Left cardiac atrium (tissue), 4 donors: ENCODE data around the gene GPX3. TPM values are rescaled to one million over a fixed set of nuclear protein-coding genes. Genes with fewer than 3 reads are reported as not detected.

Experiments used
- ATAC-seq, 2 donors: fragments of 200-7000 bp; cut with Tn5 transposase; one replicate each; pipeline ENCODE4 v1.9.1; 2020; ENCODE audit warnings: mild to moderate bottlenecking in 2 of 2, moderate library complexity in 2 of 2
- DNase-seq: peaks from one replicate; pipeline ENCODE4 v3.0.0-alpha.2; 2020
- intact Hi-C, 2 donors: fragments of 100-400 bp; cut with DNase I; formaldehyde crosslinking; loops; one replicate each; pipeline versions ENCODE4 v1.14.1 to v1.15.1; 2022 to 2023
- total RNA-seq, 2 donors: library from RNA; stranded (reverse); fragmentation: NEBNext Ultra II Directional; extraction: Animal tissue kit (Norgen Biotek cat#: 25700); gene quantifications; one replicate each; pipeline ENCODE4 v1.2.1, GENCODE V29; 2021
- donor health status: DM: no; HTN: yes; CAD: no.
- donor health status: DM: no; HTN: yes; CAD: no; lungs with severe emphysema.
- donor health status: DM: yes; HTN: yes; CAD: no.
- donor health status: Dilated cardiomyopathy.

GPX3 gene
- total RNA-seq, 2 donors from 2014 or later = 1,172 to 1,220 TPM

DNA sequence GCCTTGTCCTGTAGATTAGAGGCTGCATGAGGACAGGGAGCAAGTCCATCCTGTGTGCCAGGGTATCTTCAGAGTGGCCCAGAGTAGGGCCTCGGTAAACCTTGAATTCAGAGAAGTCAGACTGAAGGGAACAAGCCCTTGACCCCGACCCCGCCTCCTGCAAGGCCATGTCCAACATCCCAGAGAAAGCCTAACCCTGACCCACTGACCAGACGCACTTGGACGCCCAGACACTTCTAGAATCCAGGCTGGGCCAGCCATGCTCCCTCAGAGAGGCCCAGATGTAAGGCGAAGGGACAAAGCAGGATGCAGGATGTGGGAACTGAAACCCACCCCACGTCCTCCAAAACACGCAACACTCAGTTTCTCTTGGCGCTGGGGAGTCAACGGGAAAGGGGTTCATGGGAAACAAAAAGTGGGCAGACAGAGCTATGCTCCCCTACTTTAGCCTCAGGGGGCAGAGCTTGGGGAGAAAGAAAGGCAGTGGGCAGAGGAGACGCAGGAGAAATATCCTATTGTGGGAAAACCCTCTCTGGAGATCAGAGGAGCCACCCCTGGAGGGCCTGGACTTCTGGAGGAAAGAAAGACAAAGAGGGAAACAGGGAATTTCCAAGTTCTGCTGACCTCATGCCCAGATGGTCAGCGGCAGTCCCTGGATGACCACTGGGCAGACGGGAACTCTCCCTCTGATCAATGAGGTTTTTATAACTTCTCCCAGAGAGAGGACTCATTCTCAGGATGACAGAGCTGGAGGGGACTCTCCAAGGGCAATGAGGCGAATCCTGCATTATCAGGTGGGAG, 47.4 kb downstream of the GPX3 start:
- ATAC-seq (no peak), DNase-seq (no peak)
- intact Hi-C loops = no loop called here

DNA sequence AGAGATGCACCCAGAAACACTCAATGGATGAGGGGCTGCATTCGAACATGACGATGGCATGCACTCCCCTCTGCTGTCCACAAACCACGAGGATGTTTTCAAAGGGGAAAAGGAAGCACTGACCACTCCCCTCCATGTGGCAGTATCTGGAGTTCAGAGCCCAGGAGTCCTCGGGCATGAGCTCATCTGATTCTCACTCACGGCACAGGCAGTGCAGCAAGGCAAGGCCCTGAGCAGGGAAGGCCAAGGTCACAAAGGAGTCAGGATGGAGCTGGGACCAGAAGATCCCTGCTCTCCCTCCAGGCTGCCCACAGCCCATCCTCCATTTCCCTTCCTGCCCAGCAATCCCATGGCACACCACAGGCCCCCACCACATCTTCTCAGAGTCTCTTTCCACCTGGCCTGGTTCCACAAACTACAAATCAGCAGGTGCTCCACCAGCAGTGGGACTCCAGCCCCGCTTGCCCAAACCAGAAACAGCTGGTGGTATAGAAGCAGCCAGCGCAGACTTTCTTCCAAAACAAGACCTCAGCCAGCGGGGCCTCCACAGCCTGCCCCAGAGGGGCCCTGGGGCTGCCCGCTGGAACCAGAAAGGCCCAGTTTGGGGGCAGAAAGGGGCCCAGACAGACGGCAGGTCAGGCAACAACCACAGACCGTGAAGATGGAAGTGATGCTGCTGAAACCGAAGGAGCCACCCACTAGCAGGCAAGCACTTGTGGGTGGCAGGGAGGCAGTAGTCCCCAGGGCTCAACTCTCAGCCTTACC, 48.2 kb downstream of the GPX3 start:
- DNase-seq (no peak), ATAC-seq (peak; percentile 28 to 53)
- intact Hi-C loops = no loop called here

DNA sequence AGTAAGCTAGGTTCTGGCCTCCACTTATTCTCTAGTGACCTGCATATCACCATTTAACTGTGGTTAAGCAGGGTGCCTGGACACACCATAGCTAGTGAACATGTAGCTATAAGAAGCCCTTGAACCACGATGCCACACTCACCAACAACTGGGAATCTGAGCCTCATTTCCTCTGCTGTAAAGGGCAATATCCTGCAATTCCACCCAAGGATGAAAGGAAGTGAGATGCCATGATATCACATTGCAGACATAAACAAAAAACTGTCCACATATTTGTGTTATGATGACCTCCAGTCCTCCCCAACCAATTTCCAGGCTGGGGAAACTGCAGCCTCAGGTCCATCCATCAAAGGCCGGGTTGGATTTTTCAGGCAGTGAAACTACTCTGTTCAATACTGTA, 50.1 kb downstream of the GPX3 start:
- ATAC-seq = no peak
- intact Hi-C loops = no loop called here

DNA sequence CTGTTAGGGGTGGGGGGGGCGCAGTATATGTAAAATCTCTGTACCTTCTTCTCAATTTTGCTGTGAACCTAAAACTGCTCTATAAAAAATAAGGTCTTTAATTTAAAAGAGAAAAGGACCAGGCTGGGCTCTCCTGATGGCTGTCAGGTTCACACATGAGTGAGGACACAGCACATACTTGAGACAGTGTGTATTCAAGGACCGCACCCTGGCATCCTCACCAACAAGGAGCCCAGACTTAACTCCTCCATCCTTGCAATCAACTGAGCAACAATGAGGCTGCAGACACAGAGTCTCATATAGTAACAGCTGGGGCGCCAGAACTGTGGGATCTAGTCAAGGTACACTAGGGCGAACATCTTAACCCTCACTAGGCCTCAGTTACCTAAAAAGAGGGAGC, 50.6 kb downstream of the GPX3 start:
- ATAC-seq = no peak
- intact Hi-C loops = no loop called here
- no peak for DNase-seq

More for the DNA sequence above, 50.1 kb downstream of the GPX3 start:
- DNase-seq = no peak

DNA sequence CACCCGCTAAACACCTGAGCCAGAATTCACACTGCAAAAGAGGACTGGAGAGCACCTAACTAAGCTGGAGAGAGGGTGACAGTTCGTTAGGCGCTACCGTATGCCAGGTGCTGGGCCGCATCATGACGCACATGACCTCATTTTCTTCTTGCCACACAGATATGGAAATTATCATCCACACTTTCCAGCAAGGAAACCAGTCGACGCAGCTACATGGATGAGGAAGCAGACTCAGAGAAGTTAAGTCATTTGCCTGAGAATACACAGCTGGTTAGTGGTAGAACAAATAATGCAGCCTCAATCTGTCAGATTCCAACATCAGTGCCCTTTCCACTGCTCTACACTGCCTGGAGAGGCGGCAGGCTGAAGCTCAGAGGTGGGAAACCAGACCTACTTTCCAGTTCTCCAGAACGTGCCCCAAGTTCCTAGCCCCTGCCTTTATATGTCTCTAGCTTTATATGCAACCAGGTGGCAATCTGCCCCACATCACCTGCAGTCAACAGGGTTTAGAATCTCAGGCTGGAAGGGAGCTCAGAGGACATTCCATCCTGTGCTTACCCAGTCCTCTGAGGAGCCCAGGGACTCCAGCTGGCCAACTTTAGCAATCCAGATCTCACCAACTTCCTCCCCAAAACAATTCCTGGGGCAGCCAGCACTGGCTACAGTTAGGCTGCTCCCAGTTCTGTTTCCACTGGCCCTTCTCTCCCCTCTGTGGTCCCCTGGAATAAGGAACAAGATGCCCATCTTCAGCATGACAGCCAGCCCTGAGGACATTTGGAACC, 51.6 kb downstream of the GPX3 start:
- ATAC-seq = peak in 1 of 2 donors; percentile 25
- intact Hi-C loops = no loop called here
- no peak for DNase-seq

DNA sequence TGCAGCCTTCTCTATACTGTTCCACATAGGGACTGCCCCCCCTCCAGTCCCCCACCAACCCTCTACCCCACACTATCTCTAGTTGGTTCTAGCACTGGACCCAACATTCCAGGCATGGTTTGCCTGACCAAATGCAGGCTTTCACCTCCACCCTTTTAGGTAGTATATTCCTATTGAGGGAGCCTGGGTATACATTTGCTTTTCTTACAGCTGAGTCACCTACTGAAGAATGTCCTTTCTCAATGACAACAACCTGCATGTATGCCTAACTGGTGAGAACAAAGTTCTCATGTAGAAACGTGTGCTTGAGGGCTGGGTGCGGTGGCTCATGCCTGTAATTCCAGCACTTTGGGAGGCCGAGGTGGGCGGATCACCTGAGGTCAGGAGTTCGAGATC, 52.2 kb downstream of the GPX3 start:
- ATAC-seq = no peak

DNA sequence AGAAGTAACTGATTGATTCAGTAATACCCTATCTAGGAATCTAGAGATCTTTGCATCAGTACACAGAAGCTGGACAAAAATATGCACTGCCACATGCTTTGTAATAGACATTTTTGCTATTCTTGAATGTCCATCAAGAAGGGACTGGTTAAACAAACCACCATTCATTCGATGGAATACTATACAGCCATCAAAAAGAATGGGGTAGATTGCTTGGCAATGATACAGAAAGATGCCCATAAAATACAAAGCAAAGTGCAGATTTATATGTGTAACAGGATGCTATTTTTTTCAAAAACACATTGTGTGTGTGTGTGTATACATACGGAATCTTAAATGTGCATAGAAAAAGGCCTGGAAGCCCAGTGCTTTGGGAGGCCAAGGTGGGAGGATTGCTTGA, 52.9 kb downstream of the GPX3 start:
- intact Hi-C loops = no loop called here
- DNase-seq = no peak
- ATAC-seq = no peak

More for the DNA sequence above, 52.2 kb downstream of the GPX3 start:
- intact Hi-C loops = no loop called here
- DNase-seq = no peak

DNA sequence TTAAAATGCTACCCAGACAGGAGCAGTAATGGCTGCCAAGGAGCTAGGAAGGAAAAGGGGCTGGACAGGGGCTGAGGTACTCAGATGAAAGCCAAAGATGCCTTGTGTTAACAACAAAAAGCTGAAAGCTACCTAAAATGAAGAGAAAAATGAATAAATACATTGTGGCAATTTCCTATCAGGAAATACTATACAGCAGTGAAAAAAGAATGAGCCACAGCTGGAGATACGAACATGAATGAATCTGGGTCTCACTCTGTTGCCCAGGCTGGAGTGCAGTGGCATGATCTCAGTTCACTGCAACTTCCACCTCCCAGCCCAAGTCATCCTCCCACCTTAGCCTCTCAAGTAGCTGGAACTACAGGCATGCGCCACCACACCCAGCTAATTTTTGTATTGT, 54.2 kb downstream of the GPX3 start:
- intact Hi-C loops = no loop called here
- DNase-seq (no peak), ATAC-seq (no peak)

DNA sequence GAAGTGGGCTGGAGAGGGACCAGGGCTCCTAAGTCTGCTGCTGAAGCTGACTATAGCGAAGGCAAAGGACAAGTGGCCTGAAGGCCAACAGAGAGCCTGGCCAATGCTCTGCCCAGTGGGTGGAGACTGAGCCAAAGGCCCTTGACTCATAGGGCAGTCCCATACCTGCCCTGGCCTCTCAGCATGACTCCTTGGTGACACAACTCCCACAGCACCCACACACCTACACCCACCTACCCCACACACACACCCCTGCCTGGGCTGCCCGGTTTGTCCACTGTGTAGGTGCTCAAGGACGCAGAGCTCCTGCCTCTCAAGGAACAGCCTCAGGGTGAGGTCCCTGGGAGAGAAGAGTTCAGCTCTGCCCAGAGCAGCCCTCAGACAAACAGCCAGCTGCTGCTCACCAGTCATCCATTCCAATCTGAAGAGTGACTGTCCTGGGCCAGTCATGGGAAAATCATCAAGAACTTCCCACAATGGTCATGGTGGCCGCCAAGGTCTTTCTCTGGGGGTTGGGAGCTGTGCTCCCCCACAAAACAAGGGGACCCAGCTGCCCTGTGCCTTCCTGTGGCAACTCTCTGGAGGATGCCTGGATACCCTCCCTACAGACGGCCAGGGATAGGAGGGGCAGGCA, 55.4 kb downstream of the GPX3 start:
- intact Hi-C loops = no loop called here
- peak in 1 of 2 donors; percentile 28 for ATAC-seq
- no peak for DNase-seq

DNA sequence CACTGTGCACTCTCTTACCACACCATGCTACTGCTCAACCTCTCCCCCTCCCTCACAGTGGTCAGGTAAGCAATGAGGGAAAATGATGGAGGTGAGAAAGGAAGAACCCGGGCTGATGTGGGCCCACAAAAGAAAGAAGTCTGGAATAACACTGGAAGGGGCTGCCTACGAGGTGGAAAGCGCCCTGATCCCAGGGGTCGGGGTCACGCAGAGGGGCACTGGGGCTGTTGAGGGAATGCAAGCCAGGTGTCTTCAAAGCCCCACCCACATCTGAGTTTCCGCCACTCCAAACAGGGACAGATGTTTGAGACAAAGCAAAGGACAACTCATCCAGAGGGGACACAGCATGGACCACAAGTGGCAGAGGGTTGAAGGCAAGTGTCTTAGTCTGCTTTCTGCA, 56.2 kb downstream of the GPX3 start:
- ATAC-seq (no peak), DNase-seq (no peak)
- intact Hi-C loops = no loop called here

DNA sequence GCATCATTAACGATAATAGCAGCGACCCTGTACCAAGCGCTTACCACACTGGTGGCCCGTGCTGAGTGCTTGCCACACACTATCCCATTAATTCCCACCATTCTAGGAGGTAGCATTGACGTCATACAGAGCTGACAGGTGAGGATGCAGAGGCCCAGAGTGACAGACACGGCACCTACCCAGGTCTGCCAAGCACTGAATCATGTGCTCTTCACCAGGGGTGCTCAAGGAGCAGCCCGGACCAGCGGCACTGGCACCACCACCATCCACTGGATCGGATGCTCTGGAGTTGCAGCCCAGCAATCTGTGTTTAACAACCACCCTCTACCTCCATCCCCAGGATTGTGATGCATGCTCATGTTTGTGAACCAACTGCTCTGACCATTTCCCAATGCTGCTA, 57.0 kb downstream of the GPX3 start:
- no peak for ATAC-seq
- intact Hi-C loops = no loop called here
- no peak for DNase-seq

DNA sequence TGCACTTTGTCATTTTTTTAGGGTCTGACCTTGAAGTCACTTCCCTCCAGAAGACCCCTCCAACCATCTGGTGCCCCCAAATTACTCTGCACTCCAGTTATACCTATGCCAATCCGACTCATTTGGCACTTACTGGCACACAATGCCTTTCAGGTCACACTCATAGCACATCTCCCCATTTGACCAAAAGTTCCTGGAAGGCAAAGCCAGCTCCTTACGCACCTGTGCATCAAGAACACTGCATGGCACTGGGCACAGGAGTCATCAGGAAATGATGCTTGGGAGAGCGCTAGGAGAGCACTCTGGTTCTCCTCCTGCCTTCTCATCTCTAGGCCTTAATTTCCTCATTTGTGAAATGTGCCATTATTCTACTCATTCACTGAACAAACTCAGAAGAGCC, 57.6 kb downstream of the GPX3 start:
- no peak for DNase-seq
- no peak for ATAC-seq
- intact Hi-C loops = no loop called here

Other genes with a start within 250 kb of the GPX3 start
- gene SMIM3, start 241.8 kb upstream of the GPX3 start, total RNA-seq = 10 to 100 TPM; 27.9 to 37.8 TPM
- gene IRGM, start 174.1 kb upstream of the GPX3 start, total RNA-seq = not detected
- 1 to 10 TPM; 1.2 to 2.0 TPM for gene ZNF300, start 115.6 kb upstream of the GPX3 start, total RNA-seq
- 100 to 1,000 TPM in 1 of 2 donors, 10 to 100 TPM in 1; 80.4 to 101 TPM for gene TNIP1, start 60.4 kb downstream of the GPX3 start, total RNA-seq
- gene ANXA6, start 137.2 kb downstream of the GPX3 start, total RNA-seq = 100 to 1,000 TPM; 218 to 220 TPM
- gene CCDC69, start 203.5 kb downstream of the GPX3 start, total RNA-seq = 100 to 1,000 TPM; 148 to 161 TPM
- gene GM2A, start 232.6 kb downstream of the GPX3 start, total RNA-seq = 10 to 100 TPM; 29.9 to 33.1 TPM